Measurements from ENCODE around the gene PUS3. TPM values are rescaled to one million over a fixed set of nuclear protein-coding genes. Genes with fewer than 3 reads are reported as not detected.

The PUS3 gene
- total and polyA plus RNA-seq, 2 experiments from 2014 or later, result 7.3 to 14.1 TPM

GRCh38 chr11:125925804-125926203 lies 22.8 kb upstream of the PUS3 start:
- Histone ChIP-seq H4K20me1 (ENCODE audit: insufficient read depth, poor library complexity, severe bottlenecking) (no peaks in the 10 kb centered on the region), H3K27ac (peak overlapping the region; percentile 23)
- no peak for TF ChIP-seq EZH2 (IDR thresholded peaks at IDR 0.05; ENCODE audit: borderline replicate concordance)
- no peak for TF ChIP-seq CTCF (IDR thresholded peaks at IDR 0.05; ENCODE audit: poor library complexity)
- no peak for TF ChIP-seq EZH2phosphoT487 (IDR thresholded peaks at IDR 0.05; ENCODE audit: low read depth, severe bottlenecking, unreplicated experiment)

GRCh38 chr11:125925247-125925740 lies 22.3 kb upstream of the PUS3 start:
- H3K4me2 ChIP-seq, result no peak overlapping the region
- H3K79me2 ChIP-seq, result no peaks in the 10 kb centered on the region
- H3K9me2 ChIP-seq (replicated peaks; ENCODE audit: insufficient read depth), result no peaks in the 10 kb centered on the region
- H2AFZ ChIP-seq, result no peak overlapping the region
- no peak overlapping the region for H3K4me3 ChIP-seq
- H4K20me1 ChIP-seq (ENCODE audit: insufficient read depth, poor library complexity, severe bottlenecking), result no peaks in the 10 kb centered on the region
- no peaks in the 10 kb centered on the region for H3K36me3 ChIP-seq (replicated peaks; ENCODE audit: insufficient read depth, low read depth)
- 41% methylated on average over 6 of the region's 6 CpGs for WGBS (ENCODE audit: low lambda C conversion rate, missing lambda C conversion rate)
- H3K9me3 ChIP-seq (ENCODE audit: low read depth), result no peaks in the 10 kb centered on the region
- DNase-seq (ENCODE audit: low spot score), result peak; percentile 74
- peak overlapping the region; percentile 63 for H3K27ac ChIP-seq
- no peaks in the 10 kb centered on the region for H3K27me3 ChIP-seq
- H3K4me1 ChIP-seq (ENCODE audit: insufficient read depth), result peaks cover 15% of the 10 kb centered on the region
- peak; percentile 23 for TF ChIP-seq CTCF (IDR thresholded peaks at IDR 0.05; ENCODE audit: poor library complexity)
- no peak for TF ChIP-seq EZH2 (IDR thresholded peaks at IDR 0.05; ENCODE audit: borderline replicate concordance)

More at GRCh38 chr11:125925804-125926203, 22.8 kb upstream of the PUS3 start:
- WGBS (ENCODE audit: low lambda C conversion rate, missing lambda C conversion rate), result 88% methylated on average over 3 of the region's 3 CpGs
- H3K79me2 ChIP-seq, result no peaks in the 10 kb centered on the region
- DNase-seq (ENCODE audit: low spot score), result no peak
- H3K36me3 ChIP-seq (replicated peaks; ENCODE audit: insufficient read depth, low read depth), result no peaks in the 10 kb centered on the region
- no peak overlapping the region for H3K4me3 ChIP-seq
- H3K4me2 ChIP-seq, result no peak overlapping the region
- no peaks in the 10 kb centered on the region for H3K27me3 ChIP-seq
- no peaks in the 10 kb centered on the region for H3K9me3 ChIP-seq (ENCODE audit: low read depth)
- no peaks in the 10 kb centered on the region for H3K9me2 ChIP-seq (replicated peaks; ENCODE audit: insufficient read depth)
- peaks cover 15% of the 10 kb centered on the region for H3K4me1 ChIP-seq (ENCODE audit: insufficient read depth)
- no peak overlapping the region for H2AFZ ChIP-seq

DNA sequence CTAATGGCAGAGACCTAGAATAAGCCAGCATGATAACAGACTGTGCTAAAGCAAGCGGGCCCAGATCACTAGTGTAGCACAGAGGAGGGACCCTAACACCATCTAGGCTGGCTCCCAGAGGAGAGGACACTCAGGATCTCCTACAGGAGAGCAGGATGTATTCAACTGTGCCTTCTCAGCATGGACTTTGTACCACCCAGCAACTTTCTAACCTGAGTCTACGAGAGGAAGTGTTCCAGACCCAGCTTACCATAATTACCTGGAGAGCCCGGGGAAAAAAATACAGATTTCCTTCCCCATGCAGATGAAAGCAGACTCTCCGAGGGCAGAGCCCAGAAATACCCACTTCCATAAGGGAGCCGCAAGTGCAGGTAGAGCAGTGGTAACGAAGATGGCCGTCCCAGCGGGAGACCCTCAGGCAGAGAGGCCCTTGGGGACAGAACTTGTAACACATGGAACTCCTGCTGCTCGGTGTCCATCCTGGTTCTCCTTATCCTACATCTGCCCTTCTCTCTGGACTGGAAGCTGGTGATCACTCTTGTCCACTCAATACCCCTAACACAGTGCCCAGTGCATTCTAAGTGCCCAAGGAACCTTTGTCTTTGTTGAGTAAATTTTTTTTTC lies 21.5 kb upstream of the PUS3 start:
- Histone ChIP-seq H3K27me3 (no peaks in the 10 kb centered on the region), H3K4me3 (no peak overlapping the region), H2AFZ (no peak overlapping the region), H3K4me2 (no peak overlapping the region), H3K9me3 (ENCODE audit: low read depth) (no peaks in the 10 kb centered on the region), H3K9me2 (replicated peaks; ENCODE audit: insufficient read depth) (no peaks in the 10 kb centered on the region), H3K27ac (peak overlapping the region; percentile 63), H3K79me2 (no peaks in the 10 kb centered on the region), H4K20me1 (ENCODE audit: insufficient read depth, poor library complexity, severe bottlenecking) (no peaks in the 10 kb centered on the region), H3K4me1 (ENCODE audit: insufficient read depth) (peaks cover 15% of the 10 kb centered on the region), H3K36me3 (replicated peaks; ENCODE audit: insufficient read depth, low read depth) (no peaks in the 10 kb centered on the region)
- TF ChIP-seq CTCF (IDR thresholded peaks at IDR 0.05; ENCODE audit: poor library complexity) (no peak), EZH2phosphoT487 (IDR thresholded peaks at IDR 0.05; ENCODE audit: low read depth, severe bottlenecking, unreplicated experiment) (no peak)
- DNase-seq (ENCODE audit: low spot score), result no peak
- WGBS (ENCODE audit: low lambda C conversion rate, missing lambda C conversion rate), result 85% methylated on average over 9 of the region's 9 CpGs

Data from hepatocyte (in vitro differentiated cells).